ENCODE data around the gene CDCP2.

The CDCP2 gene

GRCh38 chr1:54152696-54153095, at the start of gene CDCP2:
Gene CDCP2 (minus strand): TSS chr1:54153000. CDS start chr1:54152922, 78 bp downstream.
- no peak for DNase-seq (ENCODE audit: low read depth)

- DNase-seq (ENCODE audit: low read depth) = no peak
These were observed 47.8 kb upstream of the CDCP2 start for GRCh38 chr1:54200519-54200997.

GRCh38 chr1:54199765-54200518, 47.1 kb upstream of the CDCP2 start, which contains the start of the genes CYB5RL and MRPL37:
Gene CYB5RL (minus strand): TSS chr1:54200030. CDS start chr1:54195616, 4,414 bp downstream.
Gene MRPL37 (plus strand): TSS chr1:54200167. CDS start chr1:54200244, 77 bp downstream.
- peak; percentile 99 for DNase-seq (ENCODE audit: low read depth)

- no peak for DNase-seq (ENCODE audit: low read depth)
These were observed 46.5 kb upstream of the CDCP2 start for GRCh38 chr1:54199151-54199764.

GRCh38 chr1:54193453-54193852, 40.7 kb upstream of the CDCP2 start:
- no peak for DNase-seq (ENCODE audit: low read depth)

GRCh38 chr1:54191525-54191924, 38.7 kb upstream of the CDCP2 start:
- no peak for DNase-seq (ENCODE audit: low read depth)

- DNase-seq (ENCODE audit: low read depth) = no peak
These were observed 37.7 kb upstream of the CDCP2 start for GRCh38 chr1:54190526-54190925.

- no peak for DNase-seq (ENCODE audit: low read depth)
These were observed 35.5 kb upstream of the CDCP2 start for GRCh38 chr1:54188291-54188690.

GRCh38 chr1:54186056-54186455, 33.3 kb upstream of the CDCP2 start:
- DNase-seq (ENCODE audit: low read depth) = no peak

GRCh38 chr1:54180701-54181360, 28.0 kb upstream of the CDCP2 start:
- DNase-seq (ENCODE audit: low read depth) = no peak

- no peak for DNase-seq (ENCODE audit: low read depth)
These were observed 25.7 kb upstream of the CDCP2 start for GRCh38 chr1:54178296-54179070.

GRCh38 chr1:54177726-54178125, 24.9 kb upstream of the CDCP2 start:
- no peak for DNase-seq (ENCODE audit: low read depth)

- DNase-seq (ENCODE audit: low read depth) = no peak
These were observed 24.0 kb upstream of the CDCP2 start for GRCh38 chr1:54176621-54177327.

GRCh38 chr1:54174106-54174505, 21.3 kb upstream of the CDCP2 start:
- no peak for DNase-seq (ENCODE audit: low read depth)

- DNase-seq (ENCODE audit: low read depth) = no peak
These were observed 20.9 kb upstream of the CDCP2 start for GRCh38 chr1:54173681-54174080.

- DNase-seq (ENCODE audit: low read depth) = no peak
These were observed 20.1 kb upstream of the CDCP2 start for GRCh38 chr1:54172614-54173599.

- DNase-seq (ENCODE audit: low read depth) = no peak
These were observed 18.8 kb upstream of the CDCP2 start for GRCh38 chr1:54171606-54172005.

GRCh38 chr1:54171016-54171415, 18.2 kb upstream of the CDCP2 start:
- DNase-seq (ENCODE audit: low read depth) = no peak

- no peak for DNase-seq (ENCODE audit: low read depth)
These were observed 16.3 kb upstream of the CDCP2 start for GRCh38 chr1:54169068-54169467.

Data from CMK (cell line).